ENCODE measurements around the gene CLIP4. TPM values are rescaled to one million over a fixed set of nuclear protein-coding genes. Genes with fewer than 3 reads are reported as not detected.

Gene CLIP4
- total and polyA plus RNA-seq, 2 of the 4 experiments (the other 2 are of a cell fraction) = 29.7 to 66.3 TPM

GRCh38 chr2:29108225-29108624 lies 7.0 kb upstream of the CLIP4 start:
- BruUV-seq (replicated peaks) = no TSS peak
- Histone ChIP-seq H2BK20ac (ENCODE audit: low read depth, low read length) (peak overlapping the region; percentile 64; the same call in 1 of the 2 replicates), H3K9me1 (ENCODE audit: insufficient read depth, low read length) (no peaks in the 10 kb centered on the region; the same call in 1 of the 2 replicates), H4K8ac (ENCODE audit: low read depth in 2 of 2, low read length in 2 of 2) (peak overlapping the region in 1 of 2 experiments; percentile 68; a peak in 2 of 4 replicates), H2AK5ac (ENCODE audit: low read depth, low read length) (no peak overlapping the region), H3K27ac (ENCODE audit: insufficient read depth, low read length) (peak overlapping the region; percentile 25; the same call in 1 of the 2 replicates), H3K14ac (replicated peaks; ENCODE audit: low read depth, low read length) (no peak overlapping the region), H3K4me3 (ENCODE audit: insufficient read depth, low read depth, low read length) (0 out of 2 replicates have a peak overlapping the region, but pooled peaks have one; percentile 3), H3K79me1 (ENCODE audit: low read depth in 1 of 2, low read length in 2 of 2) (no peaks in the 10 kb centered on the region), H3K4me1 (ENCODE audit: control insufficient read depth, insufficient read depth, low read length) (peaks cover 16% of the 10 kb centered on the region), H4K5ac (ENCODE audit: low read depth, low read length) (no peak overlapping the region; the same call in 1 of the 2 replicates), H4K91ac (ENCODE audit: insufficient read depth, low read depth, low read length) (0 out of 2 replicates have a peak overlapping the region, but pooled peaks have one; percentile 76), H2AK9ac (replicated peaks; ENCODE audit: low read depth, low read length, poor library complexity) (no peak overlapping the region), H4K20me1 (ENCODE audit: insufficient read depth, low read length) (no peaks in the 10 kb centered on the region), H2BK5ac (ENCODE audit: low read depth, low read length, poor library complexity, severe bottlenecking) (peak overlapping the region; percentile 80), H2AFZ (replicated peaks; ENCODE audit: low read length, poor library complexity) (no peak overlapping the region), H3K9me3 (ENCODE audit: control insufficient read depth, insufficient read depth, low read length) (no peaks in the 10 kb centered on the region), H3K27me3 (ENCODE audit: control insufficient read depth, insufficient read depth, low read length) (no peaks in the 10 kb centered on the region), H3K36me3 (ENCODE audit: control insufficient read depth, insufficient read depth, low read length) (no peaks in the 10 kb centered on the region), H3K4ac (ENCODE audit: low read depth, low read length) (peak overlapping the region; percentile 69; the same call in 1 of the 2 replicates), H3K23ac (ENCODE audit: low read depth, low read length) (no peak overlapping the region), H3K9ac (ENCODE audit: low read depth, low read length) (no peak overlapping the region), H2BK15ac (ENCODE audit: low read depth, low read length) (no peak overlapping the region), H3K56ac (ENCODE audit: extremely low read depth, insufficient read depth, low read length) (0 out of 2 replicates have a peak overlapping the region, but pooled peaks have one; percentile 39), H3K18ac (ENCODE audit: low read depth, low read length) (no peak overlapping the region; the same call in 1 of the 2 replicates), H3K4me2 (ENCODE audit: low read depth, low read length) (peak overlapping the region; percentile 36; the same call in 1 of the 2 replicates), H2BK120ac (ENCODE audit: low read depth, low read length) (peak overlapping the region; percentile 89)
- peak; percentile 97 for DNase-seq
- peak; percentile 91 for ATAC-seq (ENCODE audit: low read depth)
- ChIA-PET CTCF (interaction anchor here (0.7 kb wide), 1 partner anchor 25 kb away, joined by 5 read pairs; no protein-coding TSS in a partner anchor), POLR2A (ENCODE audit: unreplicated experiment) (interaction anchor here (0.5 kb wide), 1 partner anchor 20 kb away, joined by 4 read pairs; no protein-coding TSS in a partner anchor)
- dilution Hi-C loops (cut with HindIII; ENCODE audit: low sequenced_read_pairs, unreplicated experiment) (no loop called here), in situ Hi-C loops (cut with MboI; ENCODE audit: low sequenced_read_pairs) (no loop called here), intact Hi-C loops (cut with micrococcal nuclease) (loop anchor here (1.0 kb wide), 1 partner anchor 8 kb away; no protein-coding TSS in a partner anchor)
- TF ChIP-seq FOS (IDR thresholded peaks at IDR 0.05; ENCODE audit: low read depth, low read length) (0 out of 2 replicates have a peak, but pooled peaks have one; percentile 60), MXI1 (IDR thresholded peaks at IDR 0.05; ENCODE audit: borderline replicate concordance, low read depth, low read length) (peak; percentile 39; the same call in 1 of the 2 replicates), BHLHE40 (IDR thresholded peaks at IDR 0.05; ENCODE audit: low read depth, low read length) (peak; percentile 59), POLR2A (IDR thresholded peaks at IDR 0.05; ENCODE audit: low read depth, low read length) (peak; percentile 54), CEBPB (IDR thresholded peaks at IDR 0.05; ENCODE audit: low read depth, low read length) (peak; percentile 94), MAFK (IDR thresholded peaks at IDR 0.05; ENCODE audit: low read depth, low read length) (no peak)
- TF ChIP-seq, protein P1, sequence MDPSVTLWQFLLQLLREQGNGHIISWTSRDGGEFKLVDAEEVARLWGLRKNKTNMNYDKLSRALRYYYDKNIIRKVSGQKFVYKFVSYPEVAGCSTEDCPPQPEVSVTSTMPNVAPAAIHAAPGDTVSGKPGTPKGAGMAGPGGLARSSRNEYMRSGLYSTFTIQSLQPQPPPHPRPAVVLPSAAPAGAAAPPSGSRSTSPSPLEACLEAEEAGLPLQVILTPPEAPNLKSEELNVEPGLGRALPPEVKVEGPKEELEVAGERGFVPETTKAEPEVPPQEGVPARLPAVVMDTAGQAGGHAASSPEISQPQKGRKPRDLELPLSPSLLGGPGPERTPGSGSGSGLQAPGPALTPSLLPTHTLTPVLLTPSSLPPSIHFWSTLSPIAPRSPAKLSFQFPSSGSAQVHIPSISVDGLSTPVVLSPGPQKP (IDR thresholded peaks at IDR 0.05; ENCODE audit: borderline replicate concordance, low read depth, low read length) = no peak
- 80% methylated on average over 1 of the region's 8 CpGs; no CpG with 5 or more reads in 1 of the 2 experiments for WGBS, 2 experiments (ENCODE audit: extremely low coverage in 2 of 2, insufficient read length in 1 of 2)
